Stimulated activated CD8-positive, alpha-beta memory T cell treated with anti-CD3 and anti-CD28 coated beads, Interleukin-15, amount 100 ng/mL, for 4 hours (primary cell): Measurements from ENCODE around the gene SNRNP48.

Experiments
- DNase-seq, 2 donors: peaks; one replicate each; pipeline ENCODE4 v3.0.0-alpha.2; 2020; ENCODE audit warnings: low read depth in 2 of 2

Gene SNRNP48, protein sequence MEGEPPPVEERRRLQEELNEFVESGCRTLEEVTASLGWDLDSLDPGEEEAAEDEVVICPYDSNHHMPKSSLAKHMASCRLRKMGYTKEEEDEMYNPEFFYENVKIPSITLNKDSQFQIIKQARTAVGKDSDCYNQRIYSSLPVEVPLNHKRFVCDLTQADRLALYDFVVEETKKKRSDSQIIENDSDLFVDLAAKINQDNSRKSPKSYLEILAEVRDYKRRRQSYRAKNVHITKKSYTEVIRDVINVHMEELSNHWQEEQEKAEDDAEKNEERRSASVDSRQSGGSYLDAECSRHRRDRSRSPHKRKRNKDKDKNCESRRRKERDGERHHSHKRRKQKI

DNA sequence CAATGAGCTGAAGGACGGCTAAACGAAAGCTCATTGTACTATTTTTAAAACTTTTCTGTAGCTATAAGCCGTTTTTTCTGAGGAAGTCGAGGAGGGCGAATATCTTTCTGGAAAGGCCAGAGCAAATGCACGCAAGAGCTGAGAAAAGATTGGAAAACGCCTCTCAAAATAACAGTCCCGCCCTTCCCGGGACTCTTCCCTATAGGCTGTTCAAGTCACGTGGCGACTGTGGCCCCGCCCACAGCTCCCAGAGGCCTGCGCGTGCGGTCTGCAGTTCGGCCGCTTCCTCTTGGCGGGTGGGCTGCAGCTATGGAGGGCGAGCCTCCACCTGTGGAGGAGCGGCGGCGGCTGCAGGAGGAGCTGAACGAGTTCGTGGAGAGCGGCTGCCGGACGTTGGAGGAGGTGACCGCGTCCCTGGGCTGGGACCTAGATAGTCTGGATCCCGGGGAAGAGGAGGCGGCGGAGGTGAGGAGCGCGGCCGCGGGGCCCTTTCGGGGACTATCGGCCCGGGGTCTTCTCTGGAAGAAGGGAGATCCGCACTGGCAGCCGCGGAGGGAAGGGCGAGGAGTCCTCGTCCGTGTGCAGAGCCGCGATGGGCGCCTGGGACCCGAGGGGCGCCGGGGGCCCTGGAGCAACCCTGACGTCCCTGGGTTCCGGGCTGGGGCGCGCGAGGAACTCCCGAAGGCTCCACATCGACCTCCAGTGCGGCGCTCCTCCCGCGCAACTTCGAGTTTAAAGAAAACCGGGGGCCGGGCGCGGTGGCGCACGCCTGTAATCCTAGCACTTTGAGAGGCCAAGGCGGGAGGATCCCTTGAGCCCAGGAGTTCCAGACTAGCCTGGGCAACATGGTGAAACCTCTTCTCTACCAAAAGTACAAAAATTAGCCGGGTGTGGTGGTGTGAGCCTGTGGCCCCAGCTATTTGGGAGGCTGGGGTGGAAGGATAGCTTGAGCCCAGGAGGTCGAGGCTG lies at the start of gene SNRNP48:
TSS of gene SNRNP48 (plus strand) at position 250 of the 969 bp plus-strand sequence. CDS start at position 310, 60 bp downstream.
- DNase-seq, result peak; percentile 72 to 75

DNA sequence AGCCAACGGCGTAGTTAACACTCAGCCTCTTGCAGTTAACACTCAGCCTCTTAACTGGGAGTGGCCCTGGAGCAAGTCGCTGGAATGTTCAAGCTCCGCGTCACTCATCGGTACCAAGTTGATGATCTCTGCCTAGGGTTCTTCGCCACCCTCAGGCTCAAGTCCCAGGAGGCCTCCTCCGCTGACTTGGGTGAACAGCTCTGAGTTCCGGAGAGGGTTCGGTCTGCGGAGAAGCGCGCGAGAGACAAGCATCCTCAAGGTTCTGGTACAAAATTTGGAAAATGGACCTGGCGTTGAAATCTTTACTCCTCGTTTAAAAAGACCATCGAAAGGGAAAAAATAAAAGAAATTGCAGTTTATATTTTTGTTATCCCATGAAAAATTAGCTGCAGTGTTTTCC lies 49.4 kb upstream of the SNRNP48 start:
- no peak for DNase-seq

DNA sequence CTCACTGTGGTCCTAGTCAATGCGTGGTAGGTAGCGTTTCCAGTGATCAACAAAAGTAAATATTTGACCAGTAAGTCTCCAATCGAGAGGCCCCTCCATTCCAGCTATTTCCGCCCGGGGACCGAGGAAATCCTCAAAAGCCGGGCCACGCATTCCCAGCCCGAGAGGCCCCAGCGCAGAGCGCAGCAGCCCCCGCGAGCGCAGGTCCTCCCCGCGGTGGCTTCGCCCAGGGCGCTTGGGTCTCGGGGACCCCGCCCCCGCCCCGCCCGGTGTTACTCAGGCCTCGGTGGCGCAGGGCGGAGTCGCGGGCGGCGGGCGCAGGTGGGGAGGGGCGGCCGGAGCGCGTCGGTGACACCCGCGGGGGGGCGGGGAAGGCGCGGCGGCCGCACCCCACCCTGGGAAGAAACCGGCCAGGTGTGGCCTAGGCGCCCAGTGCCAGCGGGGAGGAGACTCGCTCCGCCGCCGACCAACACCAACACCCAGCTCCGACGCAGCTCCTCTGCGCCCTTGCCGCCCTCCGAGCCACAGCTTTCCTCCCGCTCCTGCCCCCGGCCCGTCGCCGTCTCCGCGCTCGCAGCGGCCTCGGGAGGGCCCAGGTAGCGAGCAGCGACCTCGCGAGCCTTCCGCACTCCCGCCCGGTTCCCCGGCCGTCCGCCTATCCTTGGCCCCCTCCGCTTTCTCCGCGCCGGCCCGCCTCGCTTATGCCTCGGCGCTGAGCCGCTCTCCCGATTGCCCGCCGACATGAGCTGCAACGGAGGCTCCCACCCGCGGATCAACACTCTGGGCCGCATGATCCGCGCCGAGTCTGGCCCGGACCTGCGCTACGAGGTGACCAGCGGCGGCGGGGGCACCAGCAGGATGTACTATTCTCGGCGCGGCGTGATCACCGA lies 48.6 kb upstream of the SNRNP48 start, which contains the start of gene DSP:
TSS of gene DSP (plus strand) at position 497 of the 890 bp plus-strand sequence. CDS start at position 742, 245 bp downstream.
- no peak for DNase-seq

DNA sequence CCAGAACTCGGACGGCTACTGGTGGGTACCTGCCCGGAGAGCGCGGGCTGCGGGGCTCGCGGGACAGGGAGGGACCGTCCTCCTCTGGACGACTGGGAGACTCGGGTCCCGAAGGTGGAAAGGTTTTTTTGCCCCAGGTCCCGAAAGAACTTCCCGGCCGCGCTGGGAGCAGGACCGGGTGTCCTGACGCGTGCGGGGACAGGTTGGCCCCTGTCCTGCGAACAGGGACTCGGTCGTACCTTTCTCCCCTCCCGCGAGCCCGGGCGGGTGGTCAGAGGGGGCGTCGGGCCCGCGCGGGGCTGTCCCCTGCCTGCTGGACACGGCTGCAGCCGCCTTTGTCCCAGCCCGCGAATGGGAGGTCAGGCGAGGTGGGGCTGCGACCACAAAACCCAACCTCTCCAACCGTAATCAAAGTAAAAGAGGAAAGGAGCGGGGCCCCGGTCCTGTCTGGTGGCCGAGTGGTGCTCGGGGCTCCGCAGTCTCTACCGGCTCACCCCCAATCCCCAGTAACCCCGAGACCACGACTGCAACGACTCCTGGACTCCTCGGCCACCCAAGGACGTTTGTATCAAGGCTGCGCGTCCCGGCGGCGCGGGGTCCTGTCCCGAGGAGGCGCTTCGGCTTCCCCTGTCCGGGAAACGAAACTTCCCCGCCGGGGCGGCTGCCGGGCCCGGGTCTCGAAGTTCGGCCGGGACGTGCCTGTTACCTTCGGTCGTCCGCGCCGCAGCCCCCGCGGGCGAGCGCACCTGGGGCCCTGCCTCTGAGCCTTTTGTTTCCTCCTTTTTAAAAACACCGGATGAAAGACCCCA lies 47.7 kb upstream of the SNRNP48 start:
- no peak for DNase-seq

DNA sequence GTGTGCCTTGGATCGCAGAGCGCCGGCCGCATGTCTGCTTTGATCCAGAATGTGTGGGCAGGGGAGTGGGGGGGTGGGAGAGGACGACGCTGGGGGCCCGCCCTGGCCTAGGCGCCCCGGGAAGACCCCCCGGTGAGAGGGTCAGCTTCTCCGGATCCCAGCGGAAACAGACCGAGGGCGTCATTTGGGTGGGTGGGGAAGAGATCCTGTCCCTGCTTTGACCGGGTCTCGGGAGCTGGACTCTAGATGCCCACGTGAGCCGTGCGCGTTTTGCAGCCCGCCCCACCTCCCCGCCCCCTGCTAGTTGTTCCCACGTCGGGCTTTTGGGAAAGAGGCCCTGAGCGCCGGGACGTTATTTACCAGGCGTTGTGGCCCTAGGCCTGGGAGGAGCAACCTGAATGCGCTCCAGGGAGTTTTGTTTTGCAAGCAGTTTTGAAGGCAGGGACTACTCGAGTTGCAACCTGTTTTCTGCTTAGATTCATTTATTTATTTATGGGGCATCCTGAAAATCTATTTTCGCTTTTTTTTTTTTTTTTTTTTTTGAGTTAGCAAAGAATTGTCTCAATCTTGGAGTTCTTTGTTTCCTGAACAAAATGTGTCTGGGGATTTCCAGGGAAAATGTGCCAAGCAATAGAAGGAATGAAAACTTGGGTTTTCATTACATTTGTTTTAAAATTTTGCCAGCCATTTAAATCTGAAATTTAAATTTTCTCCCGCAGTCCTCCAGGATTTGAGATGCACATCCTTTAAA lies 46.9 kb upstream of the SNRNP48 start:
- DNase-seq, result no peak

DNA sequence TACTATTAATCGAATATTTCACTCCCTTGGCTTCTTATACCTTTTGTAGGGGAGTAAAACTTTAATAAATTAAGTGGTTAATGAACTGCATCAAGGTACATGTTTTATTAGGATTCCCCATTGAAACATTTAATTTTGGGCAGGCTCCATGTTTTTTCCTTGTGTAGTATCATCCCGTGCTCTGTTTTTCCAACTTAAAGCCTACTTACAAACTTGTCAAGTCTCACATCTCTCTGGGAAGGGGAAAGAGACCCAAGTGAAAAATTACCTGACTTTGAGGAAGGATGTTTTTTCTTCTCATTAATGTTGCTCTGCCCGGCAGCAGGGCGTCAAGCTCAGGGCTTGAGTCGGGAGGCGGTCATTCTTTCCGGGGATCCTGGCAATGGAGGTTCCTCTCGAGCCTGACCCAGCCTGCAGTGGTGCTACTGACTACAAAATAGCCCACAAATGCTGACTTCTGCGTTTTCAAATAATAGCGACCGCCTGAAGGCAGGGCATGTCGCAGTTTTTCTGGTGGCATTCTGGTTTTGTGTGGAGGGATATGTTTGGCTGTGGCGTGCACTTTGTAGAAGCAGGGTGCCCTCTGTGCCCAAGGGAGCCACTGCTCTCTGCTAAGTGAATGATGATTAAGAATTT lies 46.1 kb upstream of the SNRNP48 start:
- DNase-seq, result no peak

DNA sequence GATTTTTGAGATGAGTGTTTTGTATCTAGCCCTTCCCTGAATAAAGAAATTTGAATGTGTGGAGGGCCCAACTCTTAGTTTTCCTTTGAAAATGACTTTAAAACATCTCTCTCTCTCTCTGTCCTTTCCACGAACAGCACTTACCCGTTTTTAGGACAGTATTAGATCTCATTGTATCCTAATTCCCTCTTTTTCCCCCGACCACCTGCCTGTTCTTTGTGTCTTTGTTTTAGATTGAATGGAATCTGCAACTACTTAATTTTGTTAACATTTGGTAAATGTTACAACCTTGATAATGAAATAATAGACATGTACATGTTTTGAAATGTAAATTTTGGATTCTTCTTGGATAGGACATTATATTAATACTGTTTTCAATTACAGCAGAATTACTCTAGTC lies 45.4 kb upstream of the SNRNP48 start:
- DNase-seq, result no peak

DNA sequence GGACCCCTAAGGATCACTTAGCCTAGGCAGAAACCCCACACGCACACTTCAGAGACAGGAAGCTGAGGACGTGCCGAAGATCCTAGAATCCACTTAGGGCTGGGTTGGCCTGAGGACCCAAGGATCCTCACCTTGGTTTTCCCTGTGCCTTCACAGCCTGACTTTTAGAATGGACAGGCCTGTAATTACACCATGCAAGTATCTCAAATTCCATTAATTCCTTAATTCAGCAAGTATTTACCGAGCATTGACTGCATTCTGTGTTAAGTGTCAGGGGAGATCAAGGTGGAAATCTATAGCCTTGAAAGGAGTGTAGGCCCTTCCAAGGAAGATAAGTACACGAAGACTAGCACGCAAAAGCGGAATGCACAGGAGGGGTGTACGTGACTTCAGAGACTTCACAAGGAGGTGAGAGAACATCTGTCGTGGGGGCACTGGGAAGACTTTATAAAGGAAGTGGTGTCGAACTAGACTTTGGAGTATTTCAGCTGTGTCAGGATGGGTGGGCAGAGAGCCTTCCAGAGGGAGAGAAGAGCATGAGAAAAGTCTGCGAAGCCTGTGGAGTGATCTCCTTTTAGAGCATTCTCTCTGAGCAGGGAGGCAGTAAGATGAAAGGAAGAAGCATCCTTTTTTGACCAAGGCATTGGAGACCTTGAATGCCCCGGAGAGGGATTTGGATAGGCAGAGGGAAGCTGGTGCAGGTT lies 44.5 kb upstream of the SNRNP48 start:
- no peak for DNase-seq

DNA sequence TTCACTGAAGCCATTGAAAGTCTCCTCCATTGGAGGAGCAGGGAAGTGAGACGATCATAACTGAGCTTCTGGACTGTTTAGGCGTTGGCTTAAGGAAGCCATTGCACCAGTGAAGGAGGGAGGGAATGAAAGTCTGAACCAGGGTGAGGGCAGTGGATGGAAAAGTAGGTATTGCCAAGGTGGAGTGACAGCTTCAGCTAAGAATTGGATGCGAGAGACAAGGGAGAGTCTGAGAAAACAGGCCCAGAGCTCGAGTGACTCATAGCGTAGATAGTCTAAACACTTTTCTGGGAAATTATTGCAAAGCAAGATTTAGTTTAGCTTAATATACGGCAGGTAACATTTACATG lies 44.0 kb upstream of the SNRNP48 start:
- no peak for DNase-seq

DNA sequence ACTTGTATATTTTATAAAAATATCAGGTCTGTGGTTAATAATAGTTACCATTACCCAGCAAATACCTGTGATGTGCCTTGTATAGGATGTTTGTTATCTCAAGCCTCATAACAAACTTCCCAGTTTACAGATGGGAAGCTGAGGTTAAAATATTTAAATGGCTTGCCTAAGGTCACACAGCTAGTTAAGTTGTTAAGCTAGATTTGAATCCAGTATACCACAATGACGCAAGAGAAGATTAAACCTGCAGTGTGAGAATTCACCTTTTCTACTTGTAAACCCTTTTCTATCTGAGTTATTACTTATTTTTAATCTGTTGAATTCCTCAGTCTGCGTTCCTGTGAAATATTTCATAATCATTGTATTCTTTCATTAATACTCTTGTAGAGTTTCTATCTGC lies 43.6 kb upstream of the SNRNP48 start:
- DNase-seq, result no peak

DNA sequence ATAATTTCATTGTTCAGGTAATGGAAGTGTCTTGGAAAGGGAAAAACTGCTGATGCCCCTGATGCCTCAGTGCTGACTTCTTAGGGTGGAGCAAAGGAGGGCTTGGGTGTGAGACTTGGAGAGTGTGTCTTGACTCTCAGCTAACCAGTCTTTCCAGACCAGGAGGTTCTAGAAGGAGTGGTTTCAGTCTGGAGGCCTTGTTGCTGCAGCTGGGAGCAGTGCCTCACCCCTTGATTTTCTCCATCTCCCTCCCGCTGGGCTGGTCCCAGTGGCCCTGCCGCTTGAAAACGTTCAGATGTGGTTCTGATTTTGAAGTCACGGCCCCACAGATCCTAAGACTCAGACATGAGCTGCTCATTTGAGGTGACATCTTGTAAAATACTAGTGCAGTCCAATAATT lies 43.1 kb upstream of the SNRNP48 start:
- no peak for DNase-seq

DNA sequence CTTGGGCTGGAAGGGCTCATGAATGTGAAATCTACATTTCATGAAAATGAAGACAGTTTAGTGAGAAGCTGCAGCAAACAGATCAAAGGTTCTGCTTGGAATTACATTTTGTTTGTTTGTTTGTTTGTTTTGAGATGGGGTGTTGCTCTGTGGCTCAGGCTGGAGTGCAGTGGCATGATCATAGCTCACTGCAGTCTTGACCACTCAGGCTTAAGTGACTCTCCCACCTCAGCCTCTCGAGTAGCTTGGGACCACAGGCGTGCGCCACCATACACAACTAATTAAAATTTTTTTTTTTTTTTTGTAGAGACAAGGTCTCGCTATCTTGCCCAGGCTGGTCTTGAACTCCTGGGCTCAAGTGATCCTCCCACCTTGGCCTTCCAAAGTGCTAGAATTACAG lies 42.7 kb upstream of the SNRNP48 start:
- DNase-seq, result no peak

DNA sequence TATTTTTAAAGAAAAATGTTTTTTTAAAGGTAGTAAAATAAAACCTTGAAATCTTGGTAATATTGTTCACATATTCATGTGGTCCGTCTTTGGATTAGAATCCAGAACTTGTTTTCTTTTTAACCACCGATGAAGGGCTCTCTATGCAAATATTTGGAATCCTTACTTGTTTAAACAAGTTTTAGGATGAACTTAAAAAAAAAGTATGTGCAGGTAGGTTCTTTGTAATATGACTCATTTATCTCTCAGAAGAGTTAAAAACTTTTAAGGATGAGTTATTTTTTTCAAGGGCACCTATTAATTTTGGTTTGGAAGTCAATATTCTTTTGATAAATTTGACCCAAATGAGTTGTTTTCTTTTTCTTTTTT lies 39.6 kb upstream of the SNRNP48 start:
- no peak for DNase-seq

DNA sequence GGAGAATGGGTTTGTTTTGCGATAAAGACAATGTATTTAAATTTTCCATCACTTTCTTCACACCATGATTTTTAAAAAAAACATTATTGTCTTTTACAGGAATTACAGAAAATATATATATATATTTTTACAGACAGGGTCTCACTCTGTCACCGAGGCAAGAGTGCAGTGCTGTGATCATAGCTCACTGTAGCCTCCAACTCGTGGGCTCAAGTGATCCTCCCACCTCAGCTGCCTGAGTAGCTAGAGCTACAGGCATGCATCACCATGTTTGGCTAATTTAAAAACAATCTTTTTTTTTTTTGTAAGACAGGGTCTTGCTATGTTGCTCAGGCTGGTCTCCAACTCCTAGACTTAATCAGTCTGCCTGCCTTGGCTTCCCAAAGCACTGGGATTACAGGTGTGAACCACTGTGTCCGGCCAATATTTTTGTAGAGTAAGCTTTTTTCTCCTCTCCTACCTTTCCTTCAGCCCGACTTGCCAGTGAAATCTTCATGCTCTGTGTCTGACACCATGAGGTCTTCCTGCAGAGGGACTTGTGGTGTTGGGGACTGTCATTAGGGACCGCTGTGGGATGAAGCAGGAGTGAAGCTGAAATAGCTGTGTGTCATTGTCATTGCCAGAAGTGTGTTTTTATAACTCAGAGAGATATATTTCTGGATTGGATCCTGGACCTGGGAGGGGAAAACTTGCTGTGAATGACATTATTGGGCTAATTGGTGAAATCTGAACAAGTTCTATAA lies 35.3 kb upstream of the SNRNP48 start:
- DNase-seq, result no peak

DNA sequence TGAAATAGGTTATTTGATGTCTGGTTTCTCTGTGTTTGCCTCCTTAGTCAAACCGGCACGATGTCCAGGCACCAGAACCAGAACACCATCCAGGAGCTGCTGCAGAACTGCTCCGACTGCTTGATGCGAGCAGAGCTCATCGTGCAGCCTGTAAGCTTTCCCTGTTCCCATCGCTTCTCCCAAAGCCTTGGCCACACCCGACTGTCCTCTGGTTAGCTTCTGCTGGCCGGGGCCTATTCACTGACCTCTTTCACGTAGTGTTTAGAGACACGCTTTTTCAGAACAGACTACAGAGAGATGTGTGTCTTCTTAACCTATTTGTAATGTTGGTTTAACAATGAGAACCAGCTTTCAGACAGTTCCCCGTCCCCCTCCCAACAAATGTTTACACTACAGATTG lies 34.3 kb upstream of the SNRNP48 start:
- DNase-seq, result no peak

DNA sequence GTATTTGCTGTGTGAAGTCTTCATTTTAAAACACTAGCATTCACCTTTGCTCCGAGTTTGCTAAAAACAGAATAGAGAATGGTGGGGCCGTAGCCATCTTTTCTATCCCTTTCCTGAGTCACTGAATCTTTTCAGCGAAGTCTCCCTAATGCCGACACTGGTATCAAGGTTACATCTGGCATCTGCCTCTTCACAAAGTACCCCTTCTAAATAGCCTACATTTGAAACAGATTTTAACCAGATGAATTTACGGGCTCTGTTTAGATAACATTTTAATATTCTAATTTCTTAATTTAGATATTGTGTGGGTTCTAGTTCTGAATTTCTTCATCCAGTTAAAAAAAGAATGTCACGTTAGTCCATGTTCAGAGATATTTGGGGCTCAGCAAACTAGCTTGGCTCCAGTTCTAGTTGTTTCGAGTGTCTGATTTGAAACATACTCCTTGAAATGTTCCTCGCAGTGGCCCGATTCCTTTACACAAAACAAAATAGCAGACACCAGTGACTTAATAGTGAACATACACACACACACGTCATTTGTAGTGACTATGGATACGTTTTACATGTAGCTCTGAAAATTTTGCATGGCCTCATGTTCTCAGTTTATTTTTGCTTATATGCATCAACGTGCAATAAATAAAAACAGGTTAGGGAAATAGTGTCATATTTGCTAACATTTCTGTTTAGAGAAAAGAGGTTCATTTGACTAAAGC lies 33.4 kb upstream of the SNRNP48 start:
- DNase-seq, result no peak

DNA sequence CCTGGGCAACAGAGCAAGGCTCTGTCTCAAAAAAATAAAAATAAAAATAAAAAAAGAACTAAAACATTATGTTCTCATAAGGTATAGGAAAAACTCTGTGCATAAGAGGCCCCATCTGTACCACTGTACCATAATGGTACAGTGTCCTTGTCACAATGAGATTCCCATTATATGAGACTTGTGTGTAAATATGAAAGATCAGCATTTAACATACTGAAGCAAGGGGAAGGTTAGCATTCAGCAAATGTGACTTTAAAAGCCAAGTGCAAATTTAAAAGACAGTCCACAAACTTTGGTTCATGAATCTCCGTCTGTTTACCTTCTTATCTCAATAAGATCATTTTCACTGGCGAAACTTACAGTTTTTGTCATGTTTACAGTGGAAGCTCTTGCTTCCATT lies 32.3 kb upstream of the SNRNP48 start:
- no peak for DNase-seq

DNA sequence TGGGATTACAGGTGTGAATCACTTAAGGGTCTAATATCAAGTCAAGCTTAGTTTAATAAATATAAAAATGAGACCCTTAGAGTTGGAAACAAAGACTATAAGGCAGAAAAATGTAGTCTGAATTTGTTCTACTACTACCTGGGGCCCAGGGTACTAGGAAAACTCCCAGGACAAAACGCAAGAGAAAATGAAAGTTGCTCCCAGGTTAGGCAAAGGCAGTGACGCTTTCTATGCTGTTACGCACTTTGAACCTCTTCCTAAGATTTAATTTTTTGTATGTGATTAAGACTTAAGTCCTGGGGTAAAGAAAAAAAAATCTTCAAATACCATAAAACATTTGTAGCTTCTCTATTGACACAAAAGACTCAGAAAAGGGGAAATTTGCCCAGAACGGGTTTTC lies 31.2 kb upstream of the SNRNP48 start:
- DNase-seq, result no peak
